Measurements from ENCODE around the gene RHCG. TPM values are rescaled to one million over a fixed set of nuclear protein-coding genes. Genes with fewer than 3 reads are reported as not detected.

RHCG gene
- total RNA-seq, 1 donor, result not detected

DNA sequence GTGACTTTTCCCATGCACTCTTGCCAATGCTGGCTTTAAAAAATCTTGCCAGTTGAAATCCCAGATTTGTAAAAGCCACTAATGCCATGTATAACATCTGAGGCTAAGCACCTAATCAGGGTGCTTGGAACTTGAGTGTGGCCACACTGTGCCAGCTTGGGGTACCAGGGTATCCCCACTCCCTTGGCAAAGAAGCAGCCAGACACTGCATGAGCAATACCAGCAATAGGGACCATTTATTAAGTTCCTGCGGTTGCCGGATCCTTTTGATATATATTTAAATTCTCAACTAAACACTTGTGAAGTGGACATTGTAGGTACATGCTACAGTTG lies 2.2 kb upstream of the RHCG start:
- TF ChIP-seq, protein P1, sequence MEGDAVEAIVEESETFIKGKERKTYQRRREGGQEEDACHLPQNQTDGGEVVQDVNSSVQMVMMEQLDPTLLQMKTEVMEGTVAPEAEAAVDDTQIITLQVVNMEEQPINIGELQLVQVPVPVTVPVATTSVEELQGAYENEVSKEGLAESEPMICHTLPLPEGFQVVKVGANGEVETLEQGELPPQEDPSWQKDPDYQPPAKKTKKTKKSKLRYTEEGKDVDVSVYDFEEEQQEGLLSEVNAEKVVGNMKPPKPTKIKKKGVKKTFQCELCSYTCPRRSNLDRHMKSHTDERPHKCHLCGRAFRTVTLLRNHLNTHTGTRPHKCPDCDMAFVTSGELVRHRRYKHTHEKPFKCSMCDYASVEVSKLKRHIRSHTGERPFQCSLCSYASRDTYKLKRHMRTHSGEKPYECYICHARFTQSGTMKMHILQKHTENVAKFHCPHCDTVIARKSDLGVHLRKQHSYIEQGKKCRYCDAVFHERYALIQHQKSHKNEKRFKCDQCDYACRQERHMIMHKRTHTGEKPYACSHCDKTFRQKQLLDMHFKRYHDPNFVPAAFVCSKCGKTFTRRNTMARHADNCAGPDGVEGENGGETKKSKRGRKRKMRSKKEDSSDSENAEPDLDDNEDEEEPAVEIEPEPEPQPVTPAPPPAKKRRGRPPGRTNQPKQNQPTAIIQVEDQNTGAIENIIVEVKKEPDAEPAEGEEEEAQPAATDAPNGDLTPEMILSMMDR (IDR thresholded peaks at IDR 0.05; ENCODE audit: extremely low read depth, low read depth, low read length), result no peak
- no peak overlapping the region for H2AFZ ChIP-seq (ENCODE audit: low read length)
- peaks cover 9% of the 10 kb centered on the region for H4K20me1 ChIP-seq (ENCODE audit: insufficient read depth, low read length)

DNA sequence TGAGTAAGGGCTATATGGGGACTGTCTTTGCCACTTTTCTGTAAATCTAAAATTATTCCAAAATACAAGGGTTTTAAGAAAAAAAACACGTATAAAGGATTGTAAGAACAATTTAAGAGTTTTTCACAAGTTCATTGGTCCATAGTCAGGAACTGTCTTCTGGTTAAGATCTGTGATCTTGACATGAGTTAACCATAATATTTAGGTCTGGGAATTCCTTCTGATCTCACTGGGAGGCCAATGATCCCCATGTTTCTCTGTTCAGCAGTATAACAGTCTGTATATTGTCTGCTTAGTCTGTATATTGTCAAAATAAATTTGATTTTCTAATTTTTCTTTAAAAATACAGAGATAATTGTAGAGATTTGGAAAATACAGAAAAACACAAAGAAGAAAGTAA lies 848 bp upstream of the RHCG start:
- Histone ChIP-seq H3K9me3 (ENCODE audit: low read depth, low read length) (no peaks in the 10 kb centered on the region), H3K27ac (ENCODE audit: low read depth, low read length) (no peak overlapping the region), H3K27me3 (ENCODE audit: insufficient read depth, low read length) (peaks cover 62% of the 10 kb centered on the region), H3K79me2 (ENCODE audit: insufficient read depth, low read length) (no peaks in the 10 kb centered on the region), H4K20me1 (ENCODE audit: insufficient read depth, low read length) (peaks cover 9% of the 10 kb centered on the region), H3K4me2 (ENCODE audit: insufficient read depth, low read length) (no peak overlapping the region), H3K36me3 (ENCODE audit: insufficient read depth, low read length) (no peaks in the 10 kb centered on the region), H2AFZ (ENCODE audit: low read length) (no peak overlapping the region), H3K4me3 (ENCODE audit: insufficient read depth, low read length) (no peak overlapping the region), H3K4me1 (ENCODE audit: insufficient read depth, low read length) (peaks cover 10% of the 10 kb centered on the region)
- TF ChIP-seq, protein P1 (IDR thresholded peaks at IDR 0.05; ENCODE audit: extremely low read depth, low read depth, low read length), result no peak
- DNase-seq (ENCODE audit: insufficient read length, low spot score, missing footprints), result no peak

More for the DNA sequence above, 2.2 kb upstream of the RHCG start:
- DNase-seq (ENCODE audit: insufficient read length, low spot score, missing footprints), result no peak
- no peak overlapping the region for H3K4me3 ChIP-seq (ENCODE audit: insufficient read depth, low read length)
- H3K27me3 ChIP-seq (ENCODE audit: insufficient read depth, low read length), result peaks cover 61% of the 10 kb centered on the region
- H3K4me1 ChIP-seq (ENCODE audit: insufficient read depth, low read length), result peaks cover 10% of the 10 kb centered on the region
- no peaks in the 10 kb centered on the region for H3K79me2 ChIP-seq (ENCODE audit: insufficient read depth, low read length)
- H3K36me3 ChIP-seq (ENCODE audit: insufficient read depth, low read length), result no peaks in the 10 kb centered on the region
- no peaks in the 10 kb centered on the region for H3K9me3 ChIP-seq (ENCODE audit: low read depth, low read length)
- H3K27ac ChIP-seq (ENCODE audit: low read depth, low read length), result peak overlapping the region; percentile 62
- H3K4me2 ChIP-seq (ENCODE audit: insufficient read depth, low read length), result peak overlapping the region; percentile 46

DNA sequence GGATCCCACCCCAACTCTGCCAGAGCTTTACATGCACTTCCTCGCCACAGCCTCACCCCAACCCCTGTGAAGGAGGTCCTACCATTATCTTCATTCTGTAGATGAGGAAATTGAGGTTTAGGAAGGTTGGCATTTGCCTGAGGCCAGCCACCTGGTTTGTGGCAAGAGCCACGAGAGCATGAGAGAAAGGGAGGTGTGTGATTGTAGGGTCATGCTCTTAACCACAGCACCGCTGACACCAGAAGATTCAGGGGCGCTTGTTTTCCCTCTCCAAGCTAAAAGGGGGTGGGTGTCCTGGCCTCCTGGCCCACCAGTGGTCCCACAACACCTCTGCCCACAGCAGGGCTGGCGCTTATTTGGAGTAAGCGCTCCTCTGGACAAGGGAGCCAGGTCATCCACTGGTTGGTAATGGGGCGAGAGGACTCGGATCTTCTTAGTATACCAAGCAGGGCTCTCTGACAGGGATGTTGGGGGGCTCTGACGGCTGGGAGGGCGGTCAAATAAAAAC lies 691 bp downstream of the RHCG start:
- no peaks in the 10 kb centered on the region for H3K9me3 ChIP-seq (ENCODE audit: low read depth, low read length)
- H2AFZ ChIP-seq (ENCODE audit: low read length), result no peak overlapping the region
- H3K4me1 ChIP-seq (ENCODE audit: insufficient read depth, low read length), result peaks cover 10% of the 10 kb centered on the region
- no peak overlapping the region for H3K27ac ChIP-seq (ENCODE audit: low read depth, low read length)
- DNase-seq (ENCODE audit: insufficient read length, low spot score, missing footprints), result no peak
- H3K4me3 ChIP-seq (ENCODE audit: insufficient read depth, low read length), result no peak overlapping the region
- TF ChIP-seq, protein P1 (IDR thresholded peaks at IDR 0.05; ENCODE audit: extremely low read depth, low read depth, low read length), result no peak
- H3K79me2 ChIP-seq (ENCODE audit: insufficient read depth, low read length), result no peaks in the 10 kb centered on the region
- H3K4me2 ChIP-seq (ENCODE audit: insufficient read depth, low read length), result no peak overlapping the region
- peaks cover 66% of the 10 kb centered on the region for H3K27me3 ChIP-seq (ENCODE audit: insufficient read depth, low read length)
- H4K20me1 ChIP-seq (ENCODE audit: insufficient read depth, low read length), result peaks cover 9% of the 10 kb centered on the region
- H3K36me3 ChIP-seq (ENCODE audit: insufficient read depth, low read length), result no peaks in the 10 kb centered on the region

DNA sequence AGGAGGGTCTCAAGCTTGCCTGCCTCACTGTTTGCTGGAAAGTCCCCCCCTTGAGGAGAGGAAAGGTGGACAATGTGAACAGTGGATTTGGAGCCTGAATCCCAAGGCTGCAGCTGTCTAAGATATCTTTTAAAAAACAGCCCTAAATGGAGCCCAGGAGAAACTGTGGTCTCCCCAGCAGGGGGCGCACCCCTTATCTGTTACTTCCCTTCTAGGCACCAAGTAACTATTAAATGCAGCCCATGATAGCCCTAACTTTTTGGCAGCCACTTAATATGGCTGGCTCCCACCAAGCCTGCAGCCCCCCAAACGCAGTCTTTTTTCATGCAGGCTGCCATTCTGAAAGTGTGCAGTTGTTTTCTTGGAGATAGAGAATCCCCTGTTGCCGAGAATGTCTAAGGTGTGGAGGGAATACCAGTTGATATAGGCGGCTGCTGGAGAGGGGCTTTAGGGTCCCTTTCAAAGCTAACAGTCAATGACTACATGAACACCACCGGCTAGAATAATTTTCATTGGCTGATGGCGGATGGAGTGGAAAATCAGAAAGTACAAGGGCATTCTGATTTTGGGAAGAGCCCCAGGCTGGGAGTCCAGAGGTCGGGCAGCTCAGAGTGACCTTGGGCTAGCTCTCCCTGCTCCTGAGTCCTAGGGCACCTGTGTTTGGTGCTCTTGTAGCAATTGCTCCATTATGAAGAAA lies 1.3 kb downstream of the RHCG start:
- H4K20me1 ChIP-seq (ENCODE audit: insufficient read depth, low read length), result peaks cover 9% of the 10 kb centered on the region

More for the DNA sequence above, 1.3 kb downstream of the RHCG start:
- no peak overlapping the region for H3K4me3 ChIP-seq (ENCODE audit: insufficient read depth, low read length)
- H3K27me3 ChIP-seq (ENCODE audit: insufficient read depth, low read length), result peaks cover 70% of the 10 kb centered on the region
- TF ChIP-seq, protein P1 (IDR thresholded peaks at IDR 0.05; ENCODE audit: extremely low read depth, low read depth, low read length), result peak; percentile 70
- H3K27ac ChIP-seq (ENCODE audit: low read depth, low read length), result no peak overlapping the region
- no peak overlapping the region for H2AFZ ChIP-seq (ENCODE audit: low read length)
- no peaks in the 10 kb centered on the region for H3K36me3 ChIP-seq (ENCODE audit: insufficient read depth, low read length)
- no peak overlapping the region for H3K4me2 ChIP-seq (ENCODE audit: insufficient read depth, low read length)
- no peak for DNase-seq (ENCODE audit: insufficient read length, low spot score, missing footprints)
- no peaks in the 10 kb centered on the region for H3K9me3 ChIP-seq (ENCODE audit: low read depth, low read length)
- peaks cover 10% of the 10 kb centered on the region for H3K4me1 ChIP-seq (ENCODE audit: insufficient read depth, low read length)
- no peaks in the 10 kb centered on the region for H3K79me2 ChIP-seq (ENCODE audit: insufficient read depth, low read length)

Measured in osteoblast (primary cell).